Testis (tissue), 3 donors: ENCODE measurements around the gene ZNF768. TPM values are rescaled to one million over a fixed set of nuclear protein-coding genes. Genes with fewer than 3 reads are reported as not detected.

ENCODE experiments used
- DNase-seq: peaks from one replicate; pipeline ENCODE4 v3.0.0-alpha.2; 2019
- H3K27ac ChIP-seq, 2 donors: fragments of 200-600 bp; sonication (generic); one replicate each; pipeline ENCODE4 v1.5.1; 2019
- H3K27me3 ChIP-seq: fragments of 200-600 bp; sonication (generic); one replicate; pipeline ENCODE4 v1.5.1; 2019
- H3K36me3 ChIP-seq: fragments of 200-600 bp; sonication (generic); one replicate; pipeline ENCODE4 v1.5.1; 2017; ENCODE audit warnings: low read depth; ENCODE audit errors: missing control alignments
- H3K4me1 ChIP-seq: fragments of 200-600 bp; sonication (generic); one replicate; pipeline ENCODE4 v1.5.1; 2019
- H3K4me3 ChIP-seq, 2 donors: fragments of 200-600 bp; sonication (generic); one replicate each; pipeline ENCODE4 v1.5.1; 2017 to 2019
- H3K9me3 ChIP-seq: fragments of 200-600 bp; sonication (generic); one replicate; pipeline ENCODE4 v1.5.1; 2017
- CTCF ChIP-seq, 3 experiments: fragments of 450-650 bp in 2 of 3; fragments of 200-600 bp in 1 of 3; sonication (generic) in 1 of 3; IDR thresholded peaks; one replicate each; pipeline ENCODE4 v1.5.1; 2016 to 2019; ENCODE audit warnings: antibody characterized with exemption in 3 of 3, mild to moderate bottlenecking in 2 of 3, moderate library complexity in 1 of 3
- POLR2A ChIP-seq: fragments of 450-650 bp; IDR thresholded peaks from one replicate; pipeline ENCODE4 v1.6.1; 2017; ENCODE audit warnings: antibody characterized with exemption, mild to moderate bottlenecking, moderate library complexity
- WGBS, 2 donors: methylation state at CpG; one replicate each; pipeline ENCODE4 v1.1.5; 2018; 5-methylcytosine and 5-hydroxymethylcytosine counted together
- intact Hi-C: fragments of 100-400 bp; cut with DNase I; formaldehyde crosslinking; loops from one replicate; pipeline ENCODE4 v1.15.1; 2023; ENCODE audit warnings: low total_unique reads
- polyA plus RNA-seq: library from polyadenylated mRNA; stranded (reverse); fragments of 350-450 nt; fragmentation: Illumina TruSeq; extraction: RNeasy Lipid Tissue Mini Kit (QIAGEN cat#74804); gene quantifications from one replicate; pipeline ENCODE4 v1.2.3, GENCODE V29; 2014; ENCODE audit warnings: low read depth, low replicate concordance; ENCODE audit not compliant: insufficient read depth
- total RNA-seq, 2 donors: library from RNA; depleted of rRNA; stranded (reverse); fragments of >200 nt; gene quantifications; one replicate each; pipeline ENCODE4 v1.2.3, GENCODE V29; 2016

Gene ZNF768
- total and polyA plus RNA-seq, 3 donors from 2014 or later = 52.2 to 64.3 (median 52.3) TPM

DNA sequence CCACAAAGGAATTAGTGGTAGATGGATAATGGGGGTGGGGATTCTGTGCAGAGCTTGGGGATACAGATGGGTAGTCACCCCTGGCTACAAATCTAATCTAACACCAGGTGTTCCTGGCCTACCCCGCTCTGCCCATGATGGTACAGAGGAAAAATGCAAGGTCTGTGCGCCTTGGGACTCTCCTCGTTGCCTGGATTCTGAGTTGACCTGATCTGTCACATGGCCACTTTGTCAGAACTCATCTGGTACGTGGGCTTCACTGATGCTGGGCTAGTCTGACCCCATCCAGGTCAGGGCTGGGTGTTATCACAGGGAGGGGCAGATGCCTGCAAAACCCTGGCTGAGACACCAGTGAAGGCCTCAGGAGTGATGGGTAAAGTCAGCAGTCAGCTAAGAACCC is 26.6 kb upstream of the ZNF768 start:
- no peak overlapping the region for H3K4me3 ChIP-seq
- H3K27ac ChIP-seq = no peak overlapping the region
- no peaks in the 10 kb centered on the region for H3K36me3 ChIP-seq
- intact Hi-C loops = no loop called here
- peaks cover 10% of the 10 kb centered on the region for H3K4me1 ChIP-seq
- TF ChIP-seq POLR2A = no peak
- no peaks in the 10 kb centered on the region for H3K27me3 ChIP-seq
- H3K9me3 ChIP-seq = no peaks in the 10 kb centered on the region
- no peak for DNase-seq
- 77 to 79% methylated on average over 4 of the region's 4 CpGs for WGBS, 2 donors

DNA sequence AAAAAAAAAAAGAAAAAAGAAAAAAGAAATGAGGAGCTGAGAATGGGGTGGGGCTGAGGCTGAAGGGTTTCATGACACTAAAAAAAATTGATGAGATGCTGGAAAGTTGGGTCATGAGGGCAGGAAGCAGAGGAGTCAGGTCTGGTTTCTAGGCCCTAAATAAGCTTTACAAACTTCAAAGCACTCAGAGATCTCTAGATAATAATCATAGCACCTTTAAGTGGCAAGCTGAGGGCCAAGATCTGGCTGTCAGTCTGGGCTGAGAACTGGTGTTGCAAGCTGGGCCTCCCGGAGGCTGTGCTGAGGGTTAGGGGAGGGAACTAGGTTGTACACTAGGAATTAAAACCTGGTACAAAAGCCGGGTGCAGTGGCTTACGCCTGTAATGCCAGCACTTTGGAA is 25.4 kb upstream of the ZNF768 start:
- Histone ChIP-seq H3K4me1 (peaks cover 2% of the 10 kb centered on the region), H3K9me3 (no peaks in the 10 kb centered on the region), H3K36me3 (no peaks in the 10 kb centered on the region), H3K27me3 (no peaks in the 10 kb centered on the region), H3K4me3 (no peak overlapping the region), H3K27ac (no peak overlapping the region)
- DNase-seq = no peak
- intact Hi-C loops = no loop called here
- WGBS, 2 donors = 76 to 81% methylated on average over 3 of the region's 3 CpGs
- TF ChIP-seq POLR2A = no peak
- TF ChIP-seq CTCF (IDR thresholded peaks at IDR 0.05) = no peak

- WGBS, 2 donors = 62 to 71% methylated on average over 8 of the region's 8 CpGs
- DNase-seq = no peak
- Histone ChIP-seq H3K9me3 (no peaks in the 10 kb centered on the region), H3K4me3 (no peak overlapping the region), H3K27ac (peak overlapping the region; percentile 3 to 40), H3K27me3 (no peaks in the 10 kb centered on the region), H3K4me1 (no peaks in the 10 kb centered on the region), H3K36me3 (no peaks in the 10 kb centered on the region)
- TF ChIP-seq POLR2A (no peak), CTCF (IDR thresholded peaks at IDR 0.05) (no peak)
- intact Hi-C loops = no loop called here
These were observed 22.3 kb upstream of the ZNF768 start for GRCh38 chr16:30548416-30549253.

DNA sequence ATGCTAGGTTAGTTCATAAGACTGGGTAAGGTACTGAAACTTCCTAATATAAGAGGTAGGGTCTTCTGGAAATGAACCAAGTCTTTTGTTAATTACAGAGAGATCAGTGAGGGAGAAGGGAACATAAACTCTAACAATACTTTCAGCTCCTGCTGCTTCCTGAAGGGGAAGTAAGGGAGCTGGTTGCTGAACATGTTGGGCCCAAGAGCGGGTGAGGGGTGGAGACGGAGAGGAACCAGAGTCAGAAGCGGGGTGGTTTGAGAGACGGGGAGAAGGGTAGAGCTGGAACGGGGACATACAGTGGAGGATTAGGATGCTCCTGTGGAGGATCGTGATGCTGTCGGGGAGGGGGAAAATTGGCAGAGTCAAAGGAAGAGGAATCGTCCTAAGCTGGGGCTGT is 19.7 kb upstream of the ZNF768 start:
- no peak for DNase-seq
- no peak overlapping the region for H3K4me3 ChIP-seq
- no peaks in the 10 kb centered on the region for H3K4me1 ChIP-seq
- intact Hi-C loops = no loop called here
- H3K9me3 ChIP-seq = no peaks in the 10 kb centered on the region
- WGBS, 2 donors = 88% methylated on average over 8 of the region's 8 CpGs
- H3K27me3 ChIP-seq = no peaks in the 10 kb centered on the region
- TF ChIP-seq CTCF (IDR thresholded peaks at IDR 0.05) (no peak), POLR2A (no peak)
- H3K27ac ChIP-seq = no peak overlapping the region
- no peaks in the 10 kb centered on the region for H3K36me3 ChIP-seq

GRCh38 chr16:30543067-30543466 is 16.7 kb upstream of the ZNF768 start:
- Histone ChIP-seq H3K4me1 (no peaks in the 10 kb centered on the region), H3K4me3 (no peak overlapping the region), H3K27me3 (no peaks in the 10 kb centered on the region), H3K9me3 (no peaks in the 10 kb centered on the region), H3K36me3 (no peaks in the 10 kb centered on the region), H3K27ac (no peak overlapping the region)
- TF ChIP-seq CTCF (IDR thresholded peaks at IDR 0.05) (no peak), POLR2A (no peak)
- WGBS, 2 donors = 70 to 80% methylated on average over 5 of the region's 5 CpGs
- DNase-seq = no peak
- intact Hi-C loops = no loop called here
